GM18519 (cell line): Measurements from ENCODE around the gene BIRC7.

ENCODE experiments used
- ATAC-seq: cut with Tn5 transposase; IDR thresholded peaks from one replicate; pipeline ENCODE4 v1.9.1; 2021; ENCODE audit warnings: mild to moderate bottlenecking, moderate library complexity; ENCODE audit not compliant: unreplicated experiment, low FRiP score

The BIRC7 gene

DNA sequence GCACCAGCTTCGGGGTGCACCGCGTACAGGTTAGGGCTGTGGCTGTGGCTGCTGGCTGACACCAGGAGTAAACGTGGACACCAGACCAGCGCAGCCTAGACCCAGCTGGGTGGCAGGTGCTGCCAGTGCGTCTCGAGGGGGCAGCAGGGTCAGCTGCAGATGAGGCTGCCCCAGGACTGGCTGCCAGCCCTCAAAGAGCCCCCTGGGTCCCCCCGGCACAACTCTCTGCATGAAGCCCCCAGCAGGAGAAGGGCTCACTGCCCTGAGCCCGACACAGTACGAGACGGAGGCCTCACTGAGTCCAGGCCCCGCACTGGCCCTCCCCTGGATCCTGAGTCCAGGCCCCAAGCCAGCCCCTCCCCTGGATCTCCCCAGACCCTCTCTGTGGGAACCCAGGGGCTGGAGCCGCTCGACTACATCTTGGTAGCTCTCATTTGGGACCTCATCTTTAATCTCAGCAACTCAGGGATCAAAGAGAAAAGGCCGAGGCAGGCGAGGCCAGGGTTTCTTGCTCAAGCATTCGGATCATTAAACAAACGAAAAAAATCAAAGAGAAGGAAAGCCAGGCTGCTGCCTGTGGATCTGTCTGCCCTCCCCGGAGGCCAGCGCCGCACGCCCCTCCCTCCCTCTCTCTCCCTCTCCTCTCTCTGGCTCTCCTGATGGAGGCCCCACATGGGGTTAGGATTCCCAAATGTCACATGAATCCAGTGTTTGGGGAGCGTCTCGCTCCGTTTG lies 25.5 kb downstream of the BIRC7 start:
- no peak for ATAC-seq

DNA sequence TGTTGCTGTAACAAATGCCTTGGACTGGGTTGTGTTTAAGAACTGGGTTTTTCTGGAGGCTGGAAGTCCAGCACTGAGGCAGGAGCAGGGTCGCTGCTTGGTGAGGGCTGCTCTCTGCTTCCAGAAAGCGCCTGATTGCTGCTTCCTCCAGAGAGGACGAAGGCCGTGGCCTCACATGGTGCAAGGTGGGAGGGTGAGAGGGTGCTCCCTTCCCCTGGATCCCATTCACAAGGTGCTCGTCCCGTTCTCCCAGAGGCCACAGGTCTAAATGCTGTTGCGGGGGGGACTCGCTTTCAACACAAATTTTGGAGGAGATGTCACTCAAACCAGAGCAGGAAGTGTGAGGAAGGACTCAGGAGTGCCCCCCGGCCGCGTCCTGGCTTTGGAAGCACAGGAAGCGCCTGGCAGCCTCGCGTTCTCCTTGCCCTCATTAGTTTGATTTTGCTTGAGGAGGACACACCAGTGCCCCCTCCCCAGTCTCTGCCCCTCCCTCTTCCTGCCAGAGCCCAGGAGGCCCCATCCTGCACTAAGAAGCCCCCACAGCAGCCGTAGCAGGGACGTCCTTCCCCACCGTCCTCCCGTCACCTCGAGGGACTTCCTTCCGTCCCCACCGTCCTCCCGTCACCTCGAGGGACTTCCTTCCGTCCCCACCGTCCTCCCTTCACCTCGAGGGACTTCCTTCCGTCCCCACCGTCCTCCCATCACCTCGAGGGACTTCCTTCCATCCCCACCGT lies 26.3 kb downstream of the BIRC7 start:
- no peak for ATAC-seq

DNA sequence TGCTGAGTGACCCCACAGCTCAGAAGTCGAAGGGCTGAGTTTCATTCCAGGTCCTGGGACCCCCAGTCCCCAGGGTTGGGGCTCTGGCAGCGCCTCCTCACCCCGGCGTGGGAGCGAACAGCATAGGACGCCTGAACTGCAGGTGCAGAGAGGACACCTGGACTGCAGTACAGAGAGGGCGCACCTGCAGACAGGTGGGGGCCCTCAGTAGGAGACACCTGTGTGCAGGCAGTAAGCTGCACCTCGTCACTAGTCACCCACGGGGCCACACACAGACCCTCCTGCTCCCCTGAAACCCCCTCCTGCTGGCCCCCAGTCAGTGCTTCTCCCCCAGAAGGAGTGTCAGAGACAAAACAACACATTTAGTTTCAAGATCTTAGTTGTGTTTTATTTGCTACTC lies 27.1 kb downstream of the BIRC7 start:
- no peak for ATAC-seq

DNA sequence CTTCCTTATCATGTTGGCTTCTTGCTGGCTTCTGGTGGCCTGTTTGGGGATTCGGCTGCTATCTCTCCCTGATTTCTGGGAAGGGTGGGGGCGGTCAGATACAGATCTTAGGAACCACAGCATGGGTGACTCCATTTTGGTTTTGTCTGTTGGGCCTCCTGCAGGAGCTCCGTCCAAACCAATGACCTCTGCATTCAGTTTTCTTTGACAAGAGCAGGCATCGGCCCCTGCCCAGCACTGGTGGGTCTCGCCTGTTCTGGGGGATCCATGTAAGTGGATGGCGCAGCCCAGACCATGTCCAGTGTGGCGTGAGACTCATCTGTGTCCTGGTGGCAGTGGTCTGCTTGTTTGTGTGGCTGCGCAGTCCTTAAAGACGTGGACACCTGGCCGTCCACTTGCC lies 28.3 kb downstream of the BIRC7 start:
- no peak for ATAC-seq

DNA sequence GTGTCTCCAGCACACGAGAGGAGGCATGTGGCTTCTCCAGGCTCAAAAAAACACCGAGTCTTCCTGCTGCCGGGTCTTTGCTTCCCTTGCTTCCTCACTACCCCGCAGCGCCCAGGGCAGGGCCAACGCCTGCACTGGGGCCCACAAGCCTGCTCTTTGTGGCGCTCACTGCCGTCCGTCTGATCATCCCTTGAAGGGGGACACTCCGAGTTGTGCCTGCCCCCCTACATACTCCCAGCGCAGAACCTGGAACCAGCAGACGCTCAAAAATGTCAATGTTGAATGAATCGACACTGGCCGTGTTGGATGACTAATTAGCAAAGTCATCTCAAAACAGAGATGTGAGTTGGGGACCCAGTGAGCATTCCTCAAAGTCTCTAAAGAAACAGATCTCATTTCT lies 28.8 kb downstream of the BIRC7 start:
- no peak for ATAC-seq

DNA sequence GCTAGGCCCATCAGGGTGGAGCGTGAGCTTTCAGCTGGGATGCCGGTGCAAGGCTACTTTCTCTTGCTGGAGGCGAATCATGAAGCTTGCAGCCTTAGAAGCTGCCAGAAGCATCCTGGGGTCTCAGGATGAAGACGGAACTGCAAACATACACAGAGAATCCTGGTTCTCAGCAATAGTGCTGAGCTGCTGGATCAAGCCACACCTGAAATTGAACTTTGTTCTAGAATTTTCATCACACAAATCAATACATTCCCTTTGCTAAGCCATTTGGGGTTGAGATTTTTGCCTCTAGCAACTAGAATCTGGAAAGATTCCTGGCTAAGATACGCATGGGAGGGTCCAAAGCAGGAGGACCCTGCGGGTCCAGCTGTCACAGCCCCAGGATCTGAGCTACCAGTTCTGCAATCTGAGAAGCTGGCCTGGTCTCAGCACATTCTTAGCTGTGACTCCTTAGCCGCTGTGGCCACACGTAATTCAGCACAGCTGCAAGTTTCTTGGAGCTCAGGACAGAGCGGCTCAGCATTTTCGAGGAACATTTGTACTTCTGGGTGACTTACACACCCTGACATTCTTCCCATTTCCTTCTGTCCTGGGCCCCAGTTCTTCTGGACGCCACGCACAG lies 30.3 kb downstream of the BIRC7 start:
- no peak for ATAC-seq

DNA sequence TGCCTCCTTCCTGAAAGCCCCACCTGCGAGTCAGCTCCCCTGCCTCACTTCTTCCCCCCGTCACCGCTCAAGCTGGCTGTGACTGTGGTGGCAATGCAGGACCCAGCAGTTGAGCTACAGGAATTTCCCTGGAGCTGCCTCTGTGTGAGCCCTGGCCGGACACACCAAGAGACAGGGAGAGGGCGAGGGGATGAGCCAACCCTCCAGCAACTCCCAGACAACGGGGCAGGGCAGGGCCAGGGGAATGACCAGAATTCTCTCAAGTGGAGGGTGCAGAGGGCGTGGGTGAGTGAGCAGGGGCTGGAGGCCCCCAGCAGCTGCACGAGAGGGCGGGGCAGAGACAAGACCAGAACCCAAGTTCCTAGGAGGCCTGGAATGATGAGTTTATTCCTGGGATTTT lies 32.0 kb downstream of the BIRC7 start:
- no peak for ATAC-seq

DNA sequence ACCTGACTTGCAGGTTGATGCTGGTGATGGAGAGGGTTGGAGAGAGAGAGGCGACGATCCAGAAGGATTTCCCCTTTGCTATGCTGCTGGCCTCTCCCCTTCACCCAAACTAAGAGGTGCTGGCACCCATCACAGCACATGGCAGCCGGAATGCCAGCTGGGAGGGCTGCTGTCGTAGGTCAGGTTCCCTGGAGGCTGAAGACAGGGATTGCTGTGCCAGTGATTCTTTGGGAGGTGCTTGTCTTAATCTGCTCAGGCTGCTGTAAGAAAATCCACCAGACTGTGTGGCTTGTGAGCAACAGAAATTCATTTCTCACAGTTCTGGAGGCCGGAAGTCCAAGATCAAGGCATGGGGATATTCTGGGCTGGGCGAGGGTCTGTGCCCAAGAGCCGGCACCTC lies 32.6 kb downstream of the BIRC7 start:
- no peak for ATAC-seq

DNA sequence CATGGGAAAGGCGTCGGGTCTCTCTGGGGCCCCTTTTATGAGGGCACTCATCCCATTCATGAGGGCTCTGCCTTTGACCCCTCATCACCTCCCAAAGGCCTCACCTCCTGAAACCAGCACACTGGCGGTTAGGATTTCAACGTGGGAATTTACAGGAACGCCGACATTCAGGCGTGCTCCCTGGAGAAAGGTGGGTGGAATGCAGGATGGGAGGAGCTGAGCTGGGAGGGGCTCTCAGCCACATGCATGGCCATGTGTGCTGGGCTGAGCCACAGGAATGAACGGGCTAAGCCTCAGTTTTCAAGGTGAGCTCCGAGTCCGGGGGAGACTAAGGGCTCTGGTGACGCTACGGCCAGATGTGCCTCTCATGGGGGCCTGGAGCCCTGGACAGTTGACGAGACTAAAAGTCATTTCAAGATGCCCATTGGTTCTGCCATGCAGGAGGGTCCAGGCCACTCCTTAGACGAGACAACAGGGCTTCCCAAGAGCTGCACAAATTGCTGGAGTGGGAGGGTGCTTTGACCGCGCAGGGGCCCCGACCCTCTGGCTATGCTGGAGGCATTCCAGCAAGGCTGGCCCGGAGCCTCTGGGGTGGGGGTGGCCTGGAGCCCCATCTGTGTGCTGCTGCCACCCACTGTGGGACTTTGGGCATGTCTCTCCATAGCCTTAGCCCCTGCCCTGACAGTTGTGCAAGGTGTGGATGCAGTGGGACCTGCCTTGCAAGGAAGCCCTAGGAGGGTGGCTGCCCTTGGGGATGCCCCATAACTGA lies 33.1 kb downstream of the BIRC7 start:
- no peak for ATAC-seq

DNA sequence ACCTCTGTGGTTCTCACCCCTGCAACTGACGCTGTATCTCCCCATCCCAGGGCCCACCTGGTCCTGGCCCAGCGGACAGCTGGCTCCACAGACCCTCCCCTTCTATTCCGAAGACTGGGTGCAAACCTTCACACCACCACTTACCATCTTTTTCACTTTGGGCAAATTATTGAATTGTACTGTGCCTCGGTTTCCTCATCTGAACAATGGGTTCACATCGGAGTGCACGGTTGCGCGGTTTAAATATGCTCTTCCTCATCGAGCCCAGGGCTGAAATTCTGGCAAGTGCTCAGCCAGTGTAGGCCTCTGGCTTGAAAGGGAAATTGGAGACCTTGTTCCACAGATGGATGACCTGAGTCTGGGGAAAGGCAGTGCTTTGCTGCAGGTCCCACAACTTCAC lies 34.0 kb downstream of the BIRC7 start:
- ATAC-seq: no peak

DNA sequence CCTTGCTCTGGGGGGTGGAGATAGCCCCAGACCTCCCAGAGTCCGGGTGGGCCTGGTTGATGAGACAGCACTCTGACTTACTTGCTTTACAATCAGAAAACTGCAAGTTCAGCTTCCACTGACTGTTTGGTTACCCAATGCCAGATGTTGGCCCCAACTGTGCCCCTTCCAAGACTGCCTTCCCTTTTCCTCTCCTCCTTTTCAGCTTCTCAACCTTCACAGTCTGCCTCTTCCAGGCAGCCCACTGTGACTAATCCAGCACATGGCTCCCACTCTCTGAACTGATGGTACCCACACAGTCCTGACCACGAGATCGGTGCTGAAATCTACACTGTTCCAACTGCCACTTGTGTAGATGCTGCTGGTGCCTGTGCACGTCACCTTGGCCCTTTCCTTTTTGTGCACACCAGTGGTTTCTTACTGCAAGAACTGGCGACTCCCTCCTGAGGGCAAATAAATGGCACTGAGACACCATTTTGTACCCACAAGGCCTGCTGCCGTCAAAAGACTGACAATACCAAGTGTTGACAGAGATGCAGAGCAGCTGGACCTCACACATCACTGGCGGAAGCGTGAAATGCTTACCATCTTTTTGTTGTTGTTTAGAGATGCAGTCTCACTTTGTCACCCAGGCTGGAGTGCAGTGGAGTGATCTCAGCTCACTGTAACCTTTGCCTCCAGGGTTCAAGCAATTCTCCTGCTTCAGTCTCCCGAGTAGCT lies 35.1 kb downstream of the BIRC7 start:
- ATAC-seq: no peak

DNA sequence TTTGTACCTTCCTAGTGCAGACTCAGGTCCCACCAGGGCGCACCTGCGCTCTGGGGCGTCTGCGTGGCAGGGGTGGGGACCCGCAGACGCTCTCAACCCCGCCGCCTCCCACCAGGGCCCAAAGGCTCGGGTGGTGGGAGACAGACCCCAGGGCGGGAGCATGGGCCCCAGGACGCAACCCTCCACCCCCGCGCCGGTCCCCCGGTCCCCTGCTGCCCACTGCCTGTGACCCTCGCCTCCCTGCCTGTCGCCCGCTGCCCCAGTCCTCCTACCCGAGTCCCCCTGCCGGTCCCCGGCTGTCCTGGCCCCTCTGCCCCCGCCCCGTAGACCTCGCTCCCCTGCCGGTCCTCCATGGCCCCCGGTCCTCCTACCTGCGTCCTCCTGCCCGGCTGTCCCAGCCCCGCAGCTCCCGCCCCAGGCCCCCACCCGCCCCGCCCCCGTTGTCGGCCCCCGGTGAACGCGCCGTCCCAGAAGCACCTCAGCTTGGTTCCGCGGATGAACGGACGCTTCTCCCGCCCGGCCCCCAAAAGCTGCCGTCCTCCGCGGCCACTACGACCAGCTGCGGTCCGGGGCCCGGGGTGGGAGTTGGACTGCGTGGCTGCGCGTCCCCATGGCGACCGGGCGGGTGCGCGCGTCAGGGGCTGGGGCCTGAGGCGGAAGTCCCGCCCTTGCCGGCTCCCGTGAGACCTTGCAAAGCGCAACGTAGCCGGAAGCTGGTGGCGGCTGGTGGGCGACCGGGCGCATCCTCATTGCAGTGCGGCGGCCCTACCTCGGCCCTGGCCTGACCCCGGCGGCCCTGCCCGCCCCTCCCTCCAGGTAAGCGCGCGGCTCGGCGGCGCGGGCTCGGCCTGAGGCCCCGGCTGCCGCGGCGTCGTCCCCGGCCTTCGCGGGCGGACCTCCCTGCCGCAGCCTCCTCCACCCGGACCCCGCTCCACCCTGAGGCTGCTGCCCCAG lies 36.7 kb downstream of the BIRC7 start, which contains the start of gene ARFGAP1:
TSS of gene ARFGAP1 (plus strand) at position 709 of the 954 bp plus-strand sequence. CDS start 2,768 bp downstream, outside the sequence.
- ATAC-seq: peak; percentile 64

DNA sequence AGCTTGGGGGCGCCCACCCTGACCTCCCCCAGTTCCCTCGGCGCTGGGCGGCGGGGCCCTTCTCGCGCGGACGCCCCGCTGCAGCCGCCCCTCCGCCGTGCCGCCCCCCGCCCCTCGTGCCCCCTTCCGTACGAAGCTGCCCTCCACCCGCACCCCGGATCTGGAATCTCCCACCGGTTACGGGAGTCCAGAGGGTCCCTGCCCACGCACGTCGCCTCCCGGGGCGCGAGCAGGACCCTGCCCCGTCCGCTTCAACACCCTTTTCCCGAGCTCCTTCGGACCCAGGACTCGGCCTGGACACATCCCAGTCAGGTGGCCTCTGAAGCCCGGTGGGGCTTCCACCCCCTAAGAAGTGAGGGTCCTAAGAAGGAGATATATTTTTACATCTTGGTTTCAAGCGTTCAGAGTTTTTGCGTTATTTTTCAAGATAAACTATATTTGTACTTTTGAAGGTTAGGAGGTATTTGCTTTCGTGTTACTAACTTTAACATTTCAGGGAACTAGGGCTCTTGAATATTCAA lies 37.4 kb downstream of the BIRC7 start:
- ATAC-seq: no peak

DNA sequence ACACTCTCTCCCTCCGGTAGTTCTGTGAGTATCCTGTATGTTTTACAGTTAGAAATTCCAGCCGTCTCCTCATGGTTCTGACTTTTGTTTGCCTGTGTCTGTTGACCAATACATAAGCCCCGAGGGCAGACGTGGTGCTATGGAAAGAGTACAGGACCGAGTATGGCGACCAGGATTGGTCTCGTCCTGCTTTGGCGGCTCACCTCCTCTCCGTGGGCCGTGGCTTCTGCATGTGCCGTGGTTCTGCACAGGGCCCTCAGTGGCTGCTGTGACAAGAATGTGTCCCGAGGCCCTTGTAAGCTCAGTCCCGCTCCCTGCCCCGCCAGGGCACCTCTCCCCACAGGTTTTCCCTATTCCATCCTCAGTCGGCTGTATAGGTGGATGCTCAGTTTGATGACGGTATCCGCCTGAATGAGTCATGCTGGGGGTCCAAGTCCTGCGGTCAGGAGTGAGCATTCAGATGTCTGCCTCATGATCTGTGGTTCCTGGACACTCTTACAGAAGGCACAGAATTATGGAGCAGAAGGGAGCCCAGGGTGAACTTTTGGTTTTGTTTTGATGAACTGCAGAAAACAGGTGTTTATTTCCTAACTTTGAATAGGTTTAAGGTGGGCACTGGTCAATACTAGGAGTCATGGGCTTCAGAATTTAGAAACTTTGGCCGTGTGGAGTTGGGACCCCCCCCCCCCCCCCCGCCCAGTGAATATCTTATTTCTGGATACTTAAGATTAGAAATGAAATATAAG lies 38.1 kb downstream of the BIRC7 start:
- no peak for ATAC-seq

DNA sequence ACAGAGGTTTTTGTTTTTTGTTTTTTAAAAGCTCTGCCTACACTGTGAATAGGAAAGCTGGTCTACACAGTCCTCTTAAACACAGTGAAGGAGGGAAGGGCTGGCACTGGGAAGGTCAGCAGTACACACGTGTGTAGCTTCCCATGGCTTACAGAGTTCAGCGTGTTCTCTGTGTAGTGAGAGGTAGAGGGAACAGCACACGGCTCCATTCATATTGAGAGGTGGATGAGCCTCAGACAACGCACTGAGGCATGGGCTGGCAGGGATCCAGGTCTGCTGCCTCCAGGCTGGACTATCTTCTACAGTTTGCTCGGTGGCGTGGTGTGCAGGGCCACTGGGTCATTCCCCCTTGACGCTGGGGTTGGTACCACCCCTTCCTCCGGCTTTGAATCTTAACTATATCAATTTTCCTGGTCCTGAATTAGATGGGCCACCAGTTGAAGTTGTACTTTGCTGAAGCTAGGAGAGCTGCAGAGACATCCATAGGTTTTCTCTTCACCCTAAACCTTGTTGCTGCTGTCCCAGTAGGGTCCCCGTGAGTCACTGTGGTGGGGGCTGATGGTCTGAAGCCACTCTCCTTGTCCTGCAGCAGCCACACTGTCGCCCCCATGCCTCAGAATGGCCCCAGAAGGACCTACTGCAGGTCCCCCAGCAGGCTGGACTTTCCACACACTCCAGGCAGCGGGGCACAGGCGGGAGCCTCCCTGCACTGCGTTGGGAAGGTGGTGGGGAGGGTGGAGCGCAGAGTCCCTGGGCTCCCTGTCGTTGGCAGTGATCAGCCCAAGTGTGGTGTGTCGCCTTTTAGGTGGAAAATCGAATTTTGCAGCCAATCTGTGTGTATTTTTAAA lies 38.9 kb downstream of the BIRC7 start:
- no peak for ATAC-seq

DNA sequence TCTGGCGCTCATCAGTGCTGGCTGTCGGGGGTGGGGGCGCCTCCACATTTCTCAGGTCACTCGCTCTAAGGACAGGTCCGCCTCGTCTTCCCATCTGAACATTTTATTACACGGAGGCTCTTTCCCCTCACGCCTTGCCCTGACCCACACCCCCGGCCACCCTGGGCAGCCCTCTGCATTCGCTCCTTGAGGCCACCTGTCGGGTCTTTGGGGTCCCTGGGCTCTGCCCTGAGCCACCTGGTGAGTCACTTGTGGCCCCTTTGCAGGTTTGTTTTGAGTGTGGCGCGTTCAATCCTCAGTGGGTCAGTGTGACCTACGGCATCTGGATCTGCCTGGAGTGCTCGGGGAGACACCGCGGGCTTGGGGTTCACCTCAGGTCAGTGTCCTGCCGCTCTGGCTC lies 40.1 kb downstream of the BIRC7 start:
- no peak for ATAC-seq

DNA sequence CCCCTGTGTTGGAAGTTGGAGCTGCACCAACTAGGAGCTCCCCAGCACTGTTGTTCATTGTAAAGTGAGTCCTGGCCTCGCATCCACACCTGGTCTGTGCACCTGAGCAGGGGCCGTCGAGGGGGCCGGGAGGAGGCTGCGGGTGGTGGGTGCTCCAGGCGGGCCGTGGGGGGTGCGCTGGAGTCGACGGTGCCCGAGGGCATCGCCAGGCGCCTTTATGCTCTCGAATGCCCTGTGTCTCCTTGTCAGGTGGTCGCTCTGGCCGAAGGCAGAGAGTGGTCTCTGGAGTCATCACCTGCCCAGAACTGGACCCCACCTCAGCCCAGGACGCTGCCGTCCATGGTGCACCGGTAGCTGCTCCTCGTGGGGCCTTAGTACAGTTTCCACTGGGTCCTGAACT lies 41.3 kb downstream of the BIRC7 start:
- no peak for ATAC-seq
